ENCODE results near the gene SEC61B.

GRCh38 chr9:99235069-99235468, 13.0 kb downstream of the SEC61B start:
- TF ChIP-seq CTCF (IDR thresholded peaks at IDR 0.05) (no peak), ZFX (IDR thresholded peaks at IDR 0.05; ENCODE audit: borderline replicate concordance) (no peak)

All from 22Rv1 (cell line).